GM12891 (cell line): ENCODE results near the gene SLC46A3.

Source experiments
- POLR2A ChIP-seq: IDR thresholded peaks from 2 replicates; pipeline ENCODE4 v1.6.1; 2011; ENCODE audit warnings: low read depth, low read length, control low read depth
- POLR2AphosphoS5 ChIP-seq: IDR thresholded peaks from 2 replicates; pipeline ENCODE4 v1.6.1; 2011; ENCODE audit warnings: low read depth, low read length, control low read depth
- POU2F2 ChIP-seq: IDR thresholded peaks from 2 replicates; pipeline ENCODE4 v1.6.1; 2011; ENCODE audit warnings: low read depth, mild to moderate bottlenecking, control low read depth, low read length, moderate library complexity
- SPI1 ChIP-seq: IDR thresholded peaks from 2 replicates; pipeline ENCODE4 v1.6.1; 2011; ENCODE audit warnings: low read depth, low read length, control low read depth
- TAF1 ChIP-seq: IDR thresholded peaks from 2 replicates; pipeline ENCODE4 v1.6.1; 2011; ENCODE audit warnings: low read depth, low read length, control low read depth

GRCh38 chr13:28741084-28741491 lies 22.3 kb upstream of the SLC46A3 start:
- no peak for TF ChIP-seq POLR2A
- no peak for TF ChIP-seq TAF1
- no peak for TF ChIP-seq POLR2AphosphoS5
- peak; percentile 63 for TF ChIP-seq SPI1
- TF ChIP-seq POU2F2 = no peak
